Measurements from ENCODE around the gene ALK.

DNA sequence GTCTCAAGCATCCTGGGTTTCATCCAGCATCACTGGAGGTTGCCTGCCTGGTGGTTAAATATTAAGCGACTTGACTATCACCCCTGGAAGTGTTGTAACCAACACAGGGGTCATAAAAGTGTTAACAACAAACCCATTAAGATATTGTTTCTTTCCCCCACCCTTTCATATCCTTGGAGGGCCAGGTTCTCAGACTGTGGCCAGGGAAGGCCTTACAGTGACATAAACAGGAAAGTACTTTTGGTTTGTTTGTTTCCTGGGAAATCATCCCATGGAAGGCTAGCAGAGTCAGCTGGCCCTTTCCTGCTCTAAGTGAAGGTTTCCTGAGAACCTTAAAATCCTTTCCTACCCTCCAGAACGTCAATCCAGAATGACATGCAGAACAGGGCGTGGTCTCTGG, 645.2 kb downstream of the ALK start:
- TF ChIP-seq RAD21 (IDR thresholded peaks at IDR 0.05; ENCODE audit: insufficient read depth, low read depth, low read length): no peak
- TF ChIP-seq BRCA1 (IDR thresholded peaks at IDR 0.05; ENCODE audit: low read depth, low read length): no peak
- TF ChIP-seq, protein P1, sequence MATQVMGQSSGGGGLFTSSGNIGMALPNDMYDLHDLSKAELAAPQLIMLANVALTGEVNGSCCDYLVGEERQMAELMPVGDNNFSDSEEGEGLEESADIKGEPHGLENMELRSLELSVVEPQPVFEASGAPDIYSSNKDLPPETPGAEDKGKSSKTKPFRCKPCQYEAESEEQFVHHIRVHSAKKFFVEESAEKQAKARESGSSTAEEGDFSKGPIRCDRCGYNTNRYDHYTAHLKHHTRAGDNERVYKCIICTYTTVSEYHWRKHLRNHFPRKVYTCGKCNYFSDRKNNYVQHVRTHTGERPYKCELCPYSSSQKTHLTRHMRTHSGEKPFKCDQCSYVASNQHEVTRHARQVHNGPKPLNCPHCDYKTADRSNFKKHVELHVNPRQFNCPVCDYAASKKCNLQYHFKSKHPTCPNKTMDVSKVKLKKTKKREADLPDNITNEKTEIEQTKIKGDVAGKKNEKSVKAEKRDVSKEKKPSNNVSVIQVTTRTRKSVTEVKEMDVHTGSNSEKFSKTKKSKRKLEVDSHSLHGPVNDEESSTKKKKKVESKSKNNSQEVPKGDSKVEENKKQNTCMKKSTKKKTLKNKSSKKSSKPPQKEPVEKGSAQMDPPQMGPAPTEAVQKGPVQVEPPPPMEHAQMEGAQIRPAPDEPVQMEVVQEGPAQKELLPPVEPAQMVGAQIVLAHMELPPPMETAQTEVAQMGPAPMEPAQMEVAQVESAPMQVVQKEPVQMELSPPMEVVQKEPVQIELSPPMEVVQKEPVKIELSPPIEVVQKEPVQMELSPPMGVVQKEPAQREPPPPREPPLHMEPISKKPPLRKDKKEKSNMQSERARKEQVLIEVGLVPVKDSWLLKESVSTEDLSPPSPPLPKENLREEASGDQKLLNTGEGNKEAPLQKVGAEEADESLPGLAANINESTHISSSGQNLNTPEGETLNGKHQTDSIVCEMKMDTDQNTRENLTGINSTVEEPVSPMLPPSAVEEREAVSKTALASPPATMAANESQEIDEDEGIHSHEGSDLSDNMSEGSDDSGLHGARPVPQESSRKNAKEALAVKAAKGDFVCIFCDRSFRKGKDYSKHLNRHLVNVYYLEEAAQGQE (IDR thresholded peaks at IDR 0.05; ENCODE audit: low read depth, low read length): no peak
- TF ChIP-seq EZH2 (IDR thresholded peaks at IDR 0.05; ENCODE audit: borderline replicate concordance, control insufficient read depth, low read depth, low read length): no peak

Data from GM12878 (cell line).